A549 (cell line): ENCODE results near the gene TIGD6.

Experiments
- CTCF ChIP-seq: fragments of >200 bp; sonication (Bioruptor Twin); formaldehyde crosslinking; IDR thresholded peaks from 3 replicates; pipeline ENCODE4 v1.5.1; 2016
- MAFK ChIP-seq: fragments of 450-650 bp; IDR thresholded peaks from 2 replicates; pipeline ENCODE4 v1.6.1; 2014; ENCODE audit not compliant: partially characterized antibody
- NR3C1 ChIP-seq: fragments of >200 bp; sonication (Bioruptor Twin); formaldehyde crosslinking; IDR thresholded peaks from 3 replicates; pipeline ENCODE4 v1.6.1; 2017
- POLR2A ChIP-seq: IDR thresholded peaks from 2 replicates; pipeline ENCODE4 v1.6.1; 2012; ENCODE audit warnings: mild to moderate bottlenecking, low read length
- RCOR1 ChIP-seq: fragments of 150-350 bp; IDR thresholded peaks from 2 replicates; pipeline ENCODE4 v1.6.1; 2014; ENCODE audit warnings: antibody characterized with exemption, low read length, low read depth

GRCh38 chr5:149996205-149996890 is 4.1 kb downstream of the TIGD6 start:
- TF ChIP-seq CTCF (no peak), MAFK (no peak), POLR2A (no peak), RCOR1 (no peak), NR3C1 (no peak)
